ENCODE data around the gene CELF4. TPM values are rescaled to one million over a fixed set of nuclear protein-coding genes. Genes with fewer than 3 reads are reported as not detected.

The CELF4 gene
- total and polyA plus RNA-seq, 2 donors (not counting 3 experiments of a cell fraction or from before 2014, with no cell fraction given): not detected

DNA sequence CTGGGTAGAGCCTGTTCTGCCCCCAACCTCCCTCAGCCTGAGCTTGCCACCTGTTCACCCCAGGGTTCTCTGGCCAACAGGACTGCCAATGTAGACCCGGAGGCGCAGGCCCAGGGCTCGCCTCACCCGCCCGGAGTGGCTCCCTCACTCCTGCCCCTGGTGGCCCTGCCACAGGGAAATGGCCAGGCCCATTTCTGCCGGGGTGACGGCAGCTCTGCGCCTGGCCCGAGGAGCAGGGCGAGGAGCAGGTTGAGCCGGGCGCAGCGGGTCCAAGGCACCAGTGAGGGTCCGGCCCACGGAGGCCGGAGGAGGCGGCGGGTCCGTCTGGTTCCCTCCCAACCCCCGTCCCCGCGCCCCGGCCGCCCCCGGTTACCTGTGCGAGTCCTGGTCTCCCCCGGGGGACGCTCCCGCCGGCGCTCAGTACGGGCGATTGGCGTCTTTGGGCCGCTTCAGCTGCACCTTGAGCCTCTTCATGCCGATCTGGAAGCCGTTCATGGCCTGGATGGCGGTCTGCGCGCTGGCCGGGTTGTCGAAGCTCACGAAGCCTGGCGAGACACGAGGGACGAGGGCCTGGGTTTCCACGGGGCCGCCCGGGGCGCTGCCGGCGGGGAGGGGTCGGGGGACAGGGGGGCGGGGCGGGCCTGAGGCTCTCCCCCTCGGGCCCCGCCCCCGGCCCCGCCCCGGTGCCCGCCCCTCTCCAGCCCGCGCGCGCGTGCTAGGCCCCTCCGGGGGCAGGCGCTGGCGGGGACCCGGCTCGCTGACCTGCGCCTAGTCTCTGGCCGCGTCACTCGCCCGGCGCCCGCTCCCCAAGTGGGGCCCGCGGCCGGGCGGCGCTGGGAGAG is 312.0 kb downstream of the CELF4 start:
- FAIRE-seq (no peak), DNase-seq (ENCODE audit: low read depth, low spot score) (no peak)
- ChIA-PET POLR2A (no interaction called here), CTCF (no interaction called here)
- intact Hi-C loops (cut with micrococcal nuclease): no loop called here
- no TSS peak for BruUV-seq (replicated peaks)
- Histone ChIP-seq H3K4me1 (ENCODE audit: control insufficient read depth, extremely low read depth, insufficient read depth, low read length) (no peaks in the 10 kb centered on the region), H3K4me3 (replicated peaks in 1 of 3; ENCODE audit: insufficient read depth in 1 of 3, low read depth in 1 of 3, low read length in 3 of 3) (peak overlapping the region in 1 of 3 experiments; percentile 18), H3K9me3 (replicated peaks; ENCODE audit: control insufficient read depth, insufficient read depth, low read length) (no peaks in the 10 kb centered on the region), H3K9ac (replicated peaks; ENCODE audit: extremely low read depth, insufficient read depth, low read length) (no peak overlapping the region), H4K20me1 (replicated peaks; ENCODE audit: control insufficient read depth, extremely low read depth, insufficient read depth, low read length) (no peaks in the 10 kb centered on the region), H3K4me2 (ENCODE audit: insufficient read depth, low read length) (no peak overlapping the region), H3K27me3 (ENCODE audit: control insufficient read depth in 2 of 2, insufficient read depth in 2 of 2, low read length in 2 of 2) (peaks cover 21 to 28% of the 10 kb centered on the region in 2 experiments), H3K36me3 (ENCODE audit: control insufficient read depth in 2 of 2, extremely low read depth in 1 of 2, insufficient read depth in 2 of 2, low read length in 2 of 2) (no peaks in the 10 kb centered on the region), H3K27ac (ENCODE audit: insufficient read depth, low read depth, low read length) (no peak overlapping the region), H3K9me1 (replicated peaks; ENCODE audit: control insufficient read depth, extremely low read depth, insufficient read depth, low read length) (no peaks in the 10 kb centered on the region), H3K79me2 (ENCODE audit: control insufficient read depth, insufficient read depth, low read length) (no peaks in the 10 kb centered on the region), H2AFZ (ENCODE audit: low read depth, low read length) (no peak overlapping the region)
- no peak for TF ChIP-seq JUN (IDR thresholded peaks at IDR 0.05; ENCODE audit: borderline replicate concordance, insufficient read depth, insufficient read length, low read depth)
- TF ChIP-seq, protein P1, sequence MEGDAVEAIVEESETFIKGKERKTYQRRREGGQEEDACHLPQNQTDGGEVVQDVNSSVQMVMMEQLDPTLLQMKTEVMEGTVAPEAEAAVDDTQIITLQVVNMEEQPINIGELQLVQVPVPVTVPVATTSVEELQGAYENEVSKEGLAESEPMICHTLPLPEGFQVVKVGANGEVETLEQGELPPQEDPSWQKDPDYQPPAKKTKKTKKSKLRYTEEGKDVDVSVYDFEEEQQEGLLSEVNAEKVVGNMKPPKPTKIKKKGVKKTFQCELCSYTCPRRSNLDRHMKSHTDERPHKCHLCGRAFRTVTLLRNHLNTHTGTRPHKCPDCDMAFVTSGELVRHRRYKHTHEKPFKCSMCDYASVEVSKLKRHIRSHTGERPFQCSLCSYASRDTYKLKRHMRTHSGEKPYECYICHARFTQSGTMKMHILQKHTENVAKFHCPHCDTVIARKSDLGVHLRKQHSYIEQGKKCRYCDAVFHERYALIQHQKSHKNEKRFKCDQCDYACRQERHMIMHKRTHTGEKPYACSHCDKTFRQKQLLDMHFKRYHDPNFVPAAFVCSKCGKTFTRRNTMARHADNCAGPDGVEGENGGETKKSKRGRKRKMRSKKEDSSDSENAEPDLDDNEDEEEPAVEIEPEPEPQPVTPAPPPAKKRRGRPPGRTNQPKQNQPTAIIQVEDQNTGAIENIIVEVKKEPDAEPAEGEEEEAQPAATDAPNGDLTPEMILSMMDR (IDR thresholded peaks at IDR 0.05; ENCODE audit: extremely low read depth in 1 of 2, insufficient read depth in 1 of 2, low read depth in 1 of 2, low read length in 2 of 2): no peak
- TF ChIP-seq, protein P2, sequence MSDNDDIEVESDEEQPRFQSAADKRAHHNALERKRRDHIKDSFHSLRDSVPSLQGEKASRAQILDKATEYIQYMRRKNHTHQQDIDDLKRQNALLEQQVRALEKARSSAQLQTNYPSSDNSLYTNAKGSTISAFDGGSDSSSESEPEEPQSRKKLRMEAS (IDR thresholded peaks at IDR 0.05; ENCODE audit: insufficient read depth, insufficient read length): no peak
- dilution Hi-C loops (cut with MboI; ENCODE audit: extremely low pct_ligation_motif_present, low sequenced_read_pairs): no loop called here

DNA sequence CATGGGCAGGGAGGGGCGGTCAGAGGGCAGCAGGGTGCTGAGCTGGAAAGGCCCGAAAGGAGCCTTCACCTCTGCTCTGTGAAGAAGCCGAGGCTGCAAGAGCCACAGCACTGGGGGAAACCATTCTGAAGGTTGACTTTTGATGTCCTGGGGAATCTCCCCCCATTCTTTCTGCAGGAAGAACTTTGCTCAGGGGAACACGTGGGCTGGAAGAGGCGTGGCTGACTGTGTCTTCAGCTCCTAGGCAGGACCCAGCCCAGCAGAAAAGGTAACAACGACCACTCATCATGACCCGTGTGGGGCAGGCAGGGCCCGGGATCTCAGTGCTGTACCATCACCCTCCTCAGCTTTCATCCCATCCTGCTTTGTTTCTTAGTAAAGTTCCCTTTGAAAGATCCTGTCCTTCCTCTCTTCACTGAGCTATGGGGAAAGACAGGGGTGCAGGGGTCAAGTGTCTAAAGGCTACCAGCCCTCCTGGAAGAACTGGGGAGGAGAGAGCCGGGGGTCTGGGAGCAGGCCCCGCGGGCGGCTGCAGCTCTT is 312.7 kb downstream of the CELF4 start:
- no peaks in the 10 kb centered on the region for H3K9me1 ChIP-seq (replicated peaks; ENCODE audit: control insufficient read depth, extremely low read depth, insufficient read depth, low read length)
- DNase-seq (ENCODE audit: low read depth, low spot score) (no peak), FAIRE-seq (no peak)
- H2AFZ ChIP-seq (ENCODE audit: low read depth, low read length): no peak overlapping the region
- H3K4me1 ChIP-seq (ENCODE audit: control insufficient read depth, extremely low read depth, insufficient read depth, low read length): no peaks in the 10 kb centered on the region
- H3K36me3 ChIP-seq (ENCODE audit: control insufficient read depth in 2 of 2, extremely low read depth in 1 of 2, insufficient read depth in 2 of 2, low read length in 2 of 2): no peaks in the 10 kb centered on the region
- H3K27ac ChIP-seq (ENCODE audit: insufficient read depth, low read depth, low read length): no peak overlapping the region
- H3K4me3 ChIP-seq (replicated peaks in 1 of 3; ENCODE audit: insufficient read depth in 1 of 3, low read depth in 1 of 3, low read length in 3 of 3): no peak overlapping the region
- dilution Hi-C loops (cut with MboI; ENCODE audit: extremely low pct_ligation_motif_present, low sequenced_read_pairs): no loop called here
- intact Hi-C loops (cut with micrococcal nuclease): no loop called here
- CTCF ChIA-PET: no interaction called here
- H3K9ac ChIP-seq (replicated peaks; ENCODE audit: extremely low read depth, insufficient read depth, low read length): no peak overlapping the region
- no peaks in the 10 kb centered on the region for H4K20me1 ChIP-seq (replicated peaks; ENCODE audit: control insufficient read depth, extremely low read depth, insufficient read depth, low read length)
- peaks cover 21 to 28% of the 10 kb centered on the region in 2 experiments for H3K27me3 ChIP-seq (ENCODE audit: control insufficient read depth in 2 of 2, insufficient read depth in 2 of 2, low read length in 2 of 2)
- TF ChIP-seq EZH2 (IDR thresholded peaks at IDR 0.05; ENCODE audit: borderline replicate concordance, low read depth, low read length, severe bottlenecking): no peak
- no peak for TF ChIP-seq POLR2AphosphoS5 (IDR thresholded peaks at IDR 0.05; ENCODE audit: insufficient read depth, low read depth, low read length)
- TF ChIP-seq GATA2 (IDR thresholded peaks at IDR 0.05; ENCODE audit: insufficient read depth, insufficient read length, low read depth, low read length): no peak
- TF ChIP-seq, protein P2 (IDR thresholded peaks at IDR 0.05; ENCODE audit: insufficient read depth, insufficient read length): no peak
- TF ChIP-seq, protein P1 (IDR thresholded peaks at IDR 0.05; ENCODE audit: extremely low read depth in 1 of 2, insufficient read depth in 1 of 2, low read depth in 1 of 2, low read length in 2 of 2): no peak
- TF ChIP-seq MYC (IDR thresholded peaks at IDR 0.05; ENCODE audit: low read depth, low read length): no peak
- TF ChIP-seq JUN (IDR thresholded peaks at IDR 0.05; ENCODE audit: borderline replicate concordance, insufficient read depth, insufficient read length, low read depth): no peak
- TF ChIP-seq FOS (IDR thresholded peaks at IDR 0.05; ENCODE audit: borderline replicate concordance, insufficient read depth, low read length): no peak
- TF ChIP-seq POLR2A (IDR thresholded peaks at IDR 0.05; ENCODE audit: low read depth, low read length): no peak
- no peak overlapping the region for H3K4me2 ChIP-seq (ENCODE audit: insufficient read depth, low read length)
- no peaks in the 10 kb centered on the region for H3K79me2 ChIP-seq (ENCODE audit: control insufficient read depth, insufficient read depth, low read length)
- POLR2A ChIA-PET: no interaction called here
- H3K9me3 ChIP-seq (replicated peaks; ENCODE audit: control insufficient read depth, insufficient read depth, low read length): no peaks in the 10 kb centered on the region
- no TSS peak for BruUV-seq (replicated peaks)
